Measurements from ENCODE around the gene CITED4. TPM values are rescaled to one million over a fixed set of nuclear protein-coding genes. Genes with fewer than 3 reads are reported as not detected.

CITED4 gene
- total and polyA plus RNA-seq, 2 donors (not counting 3 experiments of a cell fraction or from before 2014, with no cell fraction given) = 3.8 to 11.3 TPM

DNA sequence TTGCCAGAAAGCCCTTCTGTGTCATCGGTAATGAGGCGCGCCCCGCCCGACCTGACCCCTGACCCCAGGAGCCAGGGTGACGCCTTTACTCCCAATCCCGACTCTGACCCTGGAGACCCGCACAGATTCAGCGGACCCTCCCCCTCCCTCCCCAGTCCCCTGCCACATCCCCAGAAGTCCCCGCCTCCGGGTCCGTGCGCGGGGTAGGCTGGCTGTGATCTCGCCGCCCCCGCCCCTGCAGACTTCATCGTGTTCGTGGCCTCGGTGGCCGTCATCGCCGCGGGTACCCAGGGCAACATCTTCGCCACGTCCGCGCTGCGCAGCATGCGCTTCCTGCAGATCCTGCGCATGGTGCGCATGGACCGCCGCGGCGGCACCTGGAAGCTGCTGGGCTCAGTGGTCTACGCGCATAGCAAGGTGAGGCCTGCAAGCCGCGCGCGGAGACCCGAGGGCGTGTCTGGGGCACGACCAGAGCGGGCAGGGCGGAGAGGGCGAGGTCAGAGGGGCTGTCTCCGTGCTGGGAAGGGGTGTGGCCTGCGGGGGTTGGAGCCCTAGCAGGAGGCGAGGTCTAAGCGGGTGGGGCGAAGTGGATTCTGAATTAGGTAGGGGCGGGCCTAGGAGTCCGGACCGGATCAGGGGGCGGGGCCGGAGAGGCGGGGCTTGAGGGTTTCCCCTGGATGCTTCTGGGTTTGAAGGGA, 43.8 kb downstream of the CITED4 start:
- no peaks in the 10 kb centered on the region for H3K79me2 ChIP-seq (ENCODE audit: control insufficient read depth, insufficient read depth, low read length)
- FAIRE-seq (peak; percentile 24), DNase-seq (ENCODE audit: low read depth, low spot score) (no peak)
- H2AFZ ChIP-seq (ENCODE audit: low read depth, low read length) = peak overlapping the region; percentile 27
- no peak overlapping the region for H3K9ac ChIP-seq (replicated peaks; ENCODE audit: extremely low read depth, insufficient read depth, low read length)
- no TSS peak for BruUV-seq (replicated peaks)
- H3K9me1 ChIP-seq (replicated peaks; ENCODE audit: control insufficient read depth, extremely low read depth, insufficient read depth, low read length) = no peaks in the 10 kb centered on the region
- ChIA-PET POLR2A (no interaction called here), CTCF (no interaction called here)
- H4K20me1 ChIP-seq (replicated peaks; ENCODE audit: control insufficient read depth, extremely low read depth, insufficient read depth, low read length) = no peaks in the 10 kb centered on the region
- no peaks in the 10 kb centered on the region for H3K36me3 ChIP-seq (ENCODE audit: control insufficient read depth in 2 of 2, extremely low read depth in 1 of 2, insufficient read depth in 2 of 2, low read length in 2 of 2)
- dilution Hi-C loops (cut with MboI; ENCODE audit: extremely low pct_ligation_motif_present, low sequenced_read_pairs) = no loop called here
- no peaks in the 10 kb centered on the region for H3K9me3 ChIP-seq (replicated peaks; ENCODE audit: control insufficient read depth, insufficient read depth, low read length)
- no peak overlapping the region for H3K27ac ChIP-seq (ENCODE audit: insufficient read depth, low read depth, low read length)
- peaks cover 0 to 10% of the 10 kb centered on the region in 2 experiments for H3K27me3 ChIP-seq (ENCODE audit: control insufficient read depth in 2 of 2, insufficient read depth in 2 of 2, low read length in 2 of 2)
- TF ChIP-seq, protein P1, sequence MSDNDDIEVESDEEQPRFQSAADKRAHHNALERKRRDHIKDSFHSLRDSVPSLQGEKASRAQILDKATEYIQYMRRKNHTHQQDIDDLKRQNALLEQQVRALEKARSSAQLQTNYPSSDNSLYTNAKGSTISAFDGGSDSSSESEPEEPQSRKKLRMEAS (IDR thresholded peaks at IDR 0.05; ENCODE audit: insufficient read depth, insufficient read length) = no peak
- no peak for TF ChIP-seq MYC (IDR thresholded peaks at IDR 0.05; ENCODE audit: low read depth, low read length)
- TF ChIP-seq POLR2A (IDR thresholded peaks at IDR 0.05; ENCODE audit: low read depth, low read length) = no peak
- intact Hi-C loops (cut with micrococcal nuclease) = no loop called here
- H3K4me1 ChIP-seq (ENCODE audit: control insufficient read depth, extremely low read depth, insufficient read depth, low read length) = peaks cover 2% of the 10 kb centered on the region
- H3K4me2 ChIP-seq (ENCODE audit: insufficient read depth, low read length) = no peak overlapping the region
- H3K4me3 ChIP-seq (replicated peaks in 1 of 3; ENCODE audit: insufficient read depth in 1 of 3, low read depth in 1 of 3, low read length in 3 of 3) = peak overlapping the region in 1 of 3 experiments; percentile 4

DNA sequence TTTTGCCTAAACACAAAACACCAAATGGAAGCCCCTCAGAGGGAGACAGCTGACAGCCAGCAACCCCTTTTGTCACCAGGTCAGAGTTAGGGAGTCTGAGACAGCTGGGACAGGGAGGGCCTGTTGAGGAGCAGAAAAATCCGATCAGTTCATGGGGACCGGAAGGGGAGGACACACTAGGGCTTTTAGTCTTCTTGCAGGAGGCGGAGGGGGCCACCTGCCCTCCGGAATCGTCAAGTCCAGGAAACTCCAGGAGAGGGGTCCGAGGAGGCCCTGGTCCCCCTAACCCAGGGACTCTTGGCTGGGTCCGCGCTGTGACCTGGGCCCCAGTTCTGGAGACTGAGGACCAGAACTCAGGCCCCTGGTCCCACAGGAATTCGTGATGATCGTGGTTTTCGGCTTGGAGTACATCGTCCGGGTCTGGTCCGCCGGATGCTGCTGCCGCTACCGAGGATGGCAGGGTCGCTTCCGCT, 44.3 kb downstream of the CITED4 start:
- FAIRE-seq (no peak), DNase-seq (ENCODE audit: low read depth, low spot score) (no peak)
- CTCF ChIA-PET = no interaction called here
- no peaks in the 10 kb centered on the region for H4K20me1 ChIP-seq (replicated peaks; ENCODE audit: control insufficient read depth, extremely low read depth, insufficient read depth, low read length)
- peaks cover 0 to 10% of the 10 kb centered on the region in 2 experiments for H3K27me3 ChIP-seq (ENCODE audit: control insufficient read depth in 2 of 2, insufficient read depth in 2 of 2, low read length in 2 of 2)
- H3K4me2 ChIP-seq (ENCODE audit: insufficient read depth, low read length) = no peak overlapping the region
- H3K4me3 ChIP-seq (replicated peaks in 1 of 3; ENCODE audit: insufficient read depth in 1 of 3, low read depth in 1 of 3, low read length in 3 of 3) = no peak overlapping the region
- POLR2A ChIA-PET = no interaction called here
- no peaks in the 10 kb centered on the region for H3K9me3 ChIP-seq (replicated peaks; ENCODE audit: control insufficient read depth, insufficient read depth, low read length)
- intact Hi-C loops (cut with micrococcal nuclease) = no loop called here
- H3K4me1 ChIP-seq (ENCODE audit: control insufficient read depth, extremely low read depth, insufficient read depth, low read length) = peaks cover 2% of the 10 kb centered on the region
- no peaks in the 10 kb centered on the region for H3K9me1 ChIP-seq (replicated peaks; ENCODE audit: control insufficient read depth, extremely low read depth, insufficient read depth, low read length)
- BruUV-seq (replicated peaks) = no TSS peak
- H3K36me3 ChIP-seq (ENCODE audit: control insufficient read depth in 2 of 2, extremely low read depth in 1 of 2, insufficient read depth in 2 of 2, low read length in 2 of 2) = no peaks in the 10 kb centered on the region
- no peak overlapping the region for H2AFZ ChIP-seq (ENCODE audit: low read depth, low read length)
- TF ChIP-seq, protein P1 (IDR thresholded peaks at IDR 0.05; ENCODE audit: insufficient read depth, insufficient read length) = no peak
- TF ChIP-seq MYC (IDR thresholded peaks at IDR 0.05; ENCODE audit: low read depth, low read length) (no peak), FOS (IDR thresholded peaks at IDR 0.05; ENCODE audit: borderline replicate concordance, insufficient read depth, low read length) (no peak), POLR2AphosphoS5 (IDR thresholded peaks at IDR 0.05; ENCODE audit: insufficient read depth, low read depth, low read length) (no peak), POLR2A (IDR thresholded peaks at IDR 0.05; ENCODE audit: low read depth, low read length) (no peak), EZH2 (IDR thresholded peaks at IDR 0.05; ENCODE audit: borderline replicate concordance, low read depth, low read length, severe bottlenecking) (no peak), GATA2 (IDR thresholded peaks at IDR 0.05; ENCODE audit: insufficient read depth, insufficient read length, low read depth, low read length) (no peak), JUN (IDR thresholded peaks at IDR 0.05; ENCODE audit: borderline replicate concordance, insufficient read depth, insufficient read length, low read depth) (no peak)
- TF ChIP-seq, protein P2, sequence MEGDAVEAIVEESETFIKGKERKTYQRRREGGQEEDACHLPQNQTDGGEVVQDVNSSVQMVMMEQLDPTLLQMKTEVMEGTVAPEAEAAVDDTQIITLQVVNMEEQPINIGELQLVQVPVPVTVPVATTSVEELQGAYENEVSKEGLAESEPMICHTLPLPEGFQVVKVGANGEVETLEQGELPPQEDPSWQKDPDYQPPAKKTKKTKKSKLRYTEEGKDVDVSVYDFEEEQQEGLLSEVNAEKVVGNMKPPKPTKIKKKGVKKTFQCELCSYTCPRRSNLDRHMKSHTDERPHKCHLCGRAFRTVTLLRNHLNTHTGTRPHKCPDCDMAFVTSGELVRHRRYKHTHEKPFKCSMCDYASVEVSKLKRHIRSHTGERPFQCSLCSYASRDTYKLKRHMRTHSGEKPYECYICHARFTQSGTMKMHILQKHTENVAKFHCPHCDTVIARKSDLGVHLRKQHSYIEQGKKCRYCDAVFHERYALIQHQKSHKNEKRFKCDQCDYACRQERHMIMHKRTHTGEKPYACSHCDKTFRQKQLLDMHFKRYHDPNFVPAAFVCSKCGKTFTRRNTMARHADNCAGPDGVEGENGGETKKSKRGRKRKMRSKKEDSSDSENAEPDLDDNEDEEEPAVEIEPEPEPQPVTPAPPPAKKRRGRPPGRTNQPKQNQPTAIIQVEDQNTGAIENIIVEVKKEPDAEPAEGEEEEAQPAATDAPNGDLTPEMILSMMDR (IDR thresholded peaks at IDR 0.05; ENCODE audit: extremely low read depth in 1 of 2, insufficient read depth in 1 of 2, low read depth in 1 of 2, low read length in 2 of 2) = no peak
- H3K79me2 ChIP-seq (ENCODE audit: control insufficient read depth, insufficient read depth, low read length) = no peaks in the 10 kb centered on the region
- dilution Hi-C loops (cut with MboI; ENCODE audit: extremely low pct_ligation_motif_present, low sequenced_read_pairs) = no loop called here
- H3K9ac ChIP-seq (replicated peaks; ENCODE audit: extremely low read depth, insufficient read depth, low read length) = no peak overlapping the region
- H3K27ac ChIP-seq (ENCODE audit: insufficient read depth, low read depth, low read length) = no peak overlapping the region
